Activated CD4-positive, CD25-positive, alpha-beta regulatory T cell treated with anti-CD3 and anti-CD28 coated beads, Interleukin-2, amount 50 U/mL, for 72 hours (primary cell): ENCODE results near the gene NRF1.

Experiments used
- DNase-seq: peaks from one replicate; pipeline ENCODE4 v3.0.0; 2021

Gene NRF1

DNA sequence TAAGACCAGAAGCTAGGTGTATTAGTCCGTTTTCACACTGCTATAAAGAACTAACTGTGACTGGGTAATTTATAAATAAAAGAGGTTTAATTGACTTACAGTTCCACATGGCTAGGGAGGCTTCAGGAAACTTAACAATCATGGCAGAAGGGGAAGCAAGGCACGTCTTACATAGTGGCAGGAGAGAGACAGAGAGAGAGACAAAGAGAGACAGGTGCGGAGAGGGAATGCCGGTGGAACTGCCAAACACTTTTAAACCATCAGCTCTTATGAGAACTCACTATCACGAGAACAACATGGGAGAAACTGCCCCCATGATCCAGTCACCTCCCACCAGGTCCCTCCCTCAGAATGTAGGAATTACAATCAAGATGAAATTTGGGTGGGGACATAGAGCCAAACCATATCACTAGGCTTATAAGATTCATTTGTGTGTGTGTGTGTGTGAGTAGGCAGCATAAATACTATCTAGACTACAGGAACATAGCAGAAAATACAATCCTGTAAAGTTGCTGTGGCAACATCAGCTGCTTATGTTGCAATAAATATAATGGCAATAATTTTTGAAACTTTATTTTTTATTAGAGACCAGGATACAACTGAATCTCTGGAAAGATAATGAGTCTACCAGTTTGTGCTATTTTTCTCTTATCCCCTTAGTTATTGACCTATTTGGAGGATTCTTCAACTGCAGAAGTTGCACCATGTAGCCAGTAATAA is 77.1 kb downstream of the NRF1 start:
- DNase-seq, result no peak

DNA sequence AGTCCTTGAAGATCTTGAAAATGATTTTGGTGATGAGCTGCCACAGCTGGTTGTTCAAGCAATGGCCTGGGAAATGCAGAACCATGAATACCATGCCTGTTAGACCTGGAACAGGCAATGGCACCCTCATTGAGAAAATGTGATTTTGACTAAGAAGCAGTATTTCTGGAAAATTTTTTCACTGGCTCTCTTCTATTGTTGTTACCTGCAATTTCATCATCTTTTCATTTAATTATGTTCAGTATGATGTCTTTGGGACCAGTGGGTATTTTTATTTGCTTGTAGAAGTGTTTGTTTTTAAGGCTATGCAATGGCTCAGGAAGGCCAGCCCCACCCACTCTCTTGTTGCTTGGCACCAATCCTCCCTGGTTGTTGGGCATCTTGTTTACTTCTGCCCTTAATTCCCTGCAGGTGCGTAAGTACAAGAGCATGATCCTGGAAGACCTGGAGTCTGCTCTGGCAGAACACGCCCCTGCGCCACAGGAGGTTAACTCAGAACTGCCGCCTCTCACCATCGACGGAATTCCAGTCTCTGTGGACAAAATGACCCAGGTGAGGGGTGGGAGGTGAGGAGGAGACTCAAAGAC is 78.6 kb downstream of the NRF1 start:
- no peak for DNase-seq

DNA sequence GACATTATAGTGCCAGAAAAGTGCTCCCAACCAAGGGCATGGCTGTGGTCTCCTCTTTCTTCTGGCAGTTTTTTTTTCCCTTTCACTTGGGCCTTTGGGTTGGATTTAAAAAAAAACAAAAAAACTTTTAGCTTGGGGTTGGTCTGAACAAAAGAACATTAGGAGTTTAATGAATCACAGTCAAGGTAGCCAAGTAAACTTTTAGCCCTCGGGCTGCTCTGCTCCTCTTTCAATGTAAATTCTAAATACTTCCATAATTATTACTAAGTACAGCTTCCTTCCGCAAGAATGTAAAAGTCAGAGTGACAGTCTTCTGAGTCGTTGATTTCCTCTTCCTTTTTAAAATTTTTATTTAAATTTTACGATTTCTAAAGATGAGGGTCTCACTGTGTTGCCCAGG is 79.2 kb downstream of the NRF1 start:
- DNase-seq, result no peak

DNA sequence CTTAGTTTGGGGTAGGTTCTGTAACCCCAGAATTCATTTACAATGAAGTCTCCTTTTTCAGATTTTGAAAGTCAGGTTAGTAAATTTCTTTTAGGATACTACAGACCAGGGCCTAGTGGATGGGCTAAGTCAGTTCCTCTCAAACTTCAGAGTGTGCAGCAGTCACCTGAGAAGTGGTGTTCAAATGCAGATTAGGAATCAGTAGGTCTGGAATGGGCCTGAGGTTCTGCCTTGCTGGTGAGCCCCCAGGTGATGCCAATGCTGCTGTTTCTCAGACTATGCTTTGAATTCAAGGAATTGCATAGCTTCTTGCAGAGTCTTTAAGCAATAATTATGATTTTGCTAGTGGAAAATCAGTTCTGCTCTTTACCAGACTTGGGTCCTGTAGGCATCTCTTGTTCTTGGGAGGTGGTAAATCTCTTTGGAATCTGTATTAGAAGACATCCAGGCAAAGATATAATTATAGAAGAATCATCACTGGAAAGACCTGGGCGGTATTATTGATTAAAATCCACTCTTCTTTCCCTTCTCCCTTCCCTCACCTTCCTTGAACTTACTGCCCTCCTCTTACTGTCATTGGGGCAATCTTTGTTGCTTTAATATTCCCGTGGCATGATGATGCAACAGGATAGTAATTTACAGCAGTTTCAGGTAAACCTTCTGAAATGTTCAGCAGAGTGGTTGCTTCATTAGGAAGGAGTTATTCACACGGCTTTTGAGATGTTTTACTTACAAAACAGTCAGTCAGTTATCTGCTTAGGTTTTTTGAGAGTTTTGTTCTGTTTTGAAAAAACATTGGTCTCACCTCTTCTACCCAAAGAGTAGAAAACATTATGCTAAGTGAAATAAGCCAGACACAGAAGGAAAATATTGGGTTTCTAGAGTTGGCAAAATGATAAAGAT is 87.2 kb downstream of the NRF1 start:
- DNase-seq, result no peak

DNA sequence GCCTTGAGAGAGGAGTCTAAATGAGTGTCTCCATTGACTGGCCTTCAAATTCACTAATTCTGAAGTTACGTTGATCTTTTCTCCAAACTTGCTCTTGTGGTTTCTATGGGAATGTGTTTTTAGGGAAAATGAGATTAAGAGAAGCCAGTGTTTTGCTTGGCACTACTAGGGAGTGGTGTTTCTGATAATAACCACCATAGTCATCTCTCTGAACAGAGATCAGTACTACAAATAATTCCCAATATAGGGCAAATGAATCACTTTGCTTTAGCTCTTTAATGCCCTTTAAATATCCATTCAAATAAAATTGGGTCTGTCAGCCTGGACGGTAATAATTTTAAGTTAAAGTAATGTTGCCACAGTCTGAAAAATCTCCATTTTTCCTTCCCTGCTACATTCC is 90.8 kb downstream of the NRF1 start:
- no peak for DNase-seq

DNA sequence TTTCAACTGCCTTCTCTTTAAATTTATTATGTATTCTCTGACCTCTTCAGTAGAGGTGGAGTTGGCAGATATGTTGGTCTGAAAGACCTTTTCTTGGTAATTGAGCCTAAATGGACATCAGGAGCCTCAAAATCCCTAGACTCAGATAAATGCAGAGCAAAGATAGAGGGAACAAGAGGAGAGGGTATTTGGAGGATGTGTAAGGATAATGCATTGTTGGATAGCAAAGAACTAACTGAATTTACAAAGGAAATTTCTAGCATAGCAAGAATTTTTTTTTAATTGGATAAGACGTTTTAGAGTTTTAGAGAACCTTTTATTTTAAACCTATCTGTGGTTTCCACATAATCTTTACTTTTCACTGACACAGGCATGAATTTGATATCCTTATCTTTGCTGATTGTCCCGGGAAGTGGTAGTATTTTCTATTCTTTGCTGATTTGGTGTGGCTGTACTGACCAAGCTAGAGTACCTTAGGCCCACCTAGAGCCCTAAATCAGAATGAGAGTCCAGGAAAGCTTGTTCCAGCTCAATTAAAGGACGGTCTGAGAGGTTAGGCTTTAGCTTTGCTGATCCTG is 91.3 kb downstream of the NRF1 start:
- DNase-seq, result no peak

DNA sequence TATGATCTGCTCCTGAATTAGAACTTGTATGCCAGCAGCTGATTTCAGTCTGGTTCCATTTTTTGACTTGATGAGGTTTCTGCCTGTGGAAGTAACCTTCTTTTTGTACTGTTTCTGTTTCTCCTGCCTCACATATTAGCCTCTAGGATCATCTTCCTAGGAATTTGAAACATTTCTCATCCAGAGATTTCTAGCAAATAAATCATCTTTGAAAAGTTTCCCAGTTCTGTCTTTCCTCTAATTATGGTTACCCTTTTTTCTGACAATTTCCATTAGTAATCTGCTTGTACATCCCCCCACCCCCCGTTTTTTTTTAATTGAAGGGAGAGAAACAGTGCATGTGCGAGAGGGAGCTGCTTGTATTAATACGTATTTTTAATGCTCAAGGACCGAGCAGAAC is 92.2 kb downstream of the NRF1 start:
- no peak for DNase-seq

DNA sequence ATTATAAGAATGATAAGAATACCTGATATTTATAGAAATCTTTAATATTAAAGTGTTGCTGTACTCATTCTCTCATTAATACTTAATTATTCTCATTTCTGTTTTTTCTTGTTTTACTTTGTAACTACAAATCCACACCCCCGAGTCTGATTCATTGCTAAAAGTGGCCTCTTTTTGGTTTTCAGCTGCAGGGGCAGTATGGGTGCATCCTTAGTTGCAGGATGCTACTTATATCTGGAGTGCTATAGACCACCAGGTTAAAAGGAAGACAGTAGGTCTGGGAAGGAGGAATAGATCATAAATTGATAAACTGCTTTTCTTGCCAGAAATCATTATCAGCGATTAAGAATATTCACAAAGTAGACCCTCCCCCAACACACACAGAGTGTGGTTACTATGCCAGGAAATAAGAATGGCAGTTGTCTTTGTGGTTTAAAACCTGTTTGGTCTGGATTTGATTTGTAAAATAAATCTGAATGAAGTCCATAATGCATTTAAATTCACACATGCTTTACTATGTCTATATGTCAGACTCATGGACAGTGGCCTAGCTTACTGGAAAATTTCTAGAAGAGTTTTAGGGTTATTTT is 96.5 kb downstream of the NRF1 start:
- DNase-seq, result no peak

DNA sequence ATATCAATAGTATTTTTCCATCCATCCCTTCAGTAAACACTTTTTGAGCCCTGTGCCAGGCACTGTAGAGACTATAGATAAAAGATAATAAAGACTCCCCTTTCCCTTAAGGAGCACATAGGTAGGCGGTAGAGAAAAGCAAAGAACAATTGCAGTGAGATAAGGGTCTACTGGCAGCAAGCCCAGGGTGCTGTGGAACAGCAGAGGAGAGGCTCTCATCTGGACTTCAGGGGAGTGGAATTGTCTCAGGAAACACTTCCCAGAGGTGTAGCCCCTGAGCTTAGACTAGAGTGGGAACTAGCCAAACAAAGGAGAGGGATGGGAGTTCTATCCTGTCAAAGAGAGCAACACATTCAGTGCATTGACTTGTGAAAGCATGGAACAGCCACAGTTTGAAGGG is 102.0 kb downstream of the NRF1 start:
- DNase-seq, result no peak

DNA sequence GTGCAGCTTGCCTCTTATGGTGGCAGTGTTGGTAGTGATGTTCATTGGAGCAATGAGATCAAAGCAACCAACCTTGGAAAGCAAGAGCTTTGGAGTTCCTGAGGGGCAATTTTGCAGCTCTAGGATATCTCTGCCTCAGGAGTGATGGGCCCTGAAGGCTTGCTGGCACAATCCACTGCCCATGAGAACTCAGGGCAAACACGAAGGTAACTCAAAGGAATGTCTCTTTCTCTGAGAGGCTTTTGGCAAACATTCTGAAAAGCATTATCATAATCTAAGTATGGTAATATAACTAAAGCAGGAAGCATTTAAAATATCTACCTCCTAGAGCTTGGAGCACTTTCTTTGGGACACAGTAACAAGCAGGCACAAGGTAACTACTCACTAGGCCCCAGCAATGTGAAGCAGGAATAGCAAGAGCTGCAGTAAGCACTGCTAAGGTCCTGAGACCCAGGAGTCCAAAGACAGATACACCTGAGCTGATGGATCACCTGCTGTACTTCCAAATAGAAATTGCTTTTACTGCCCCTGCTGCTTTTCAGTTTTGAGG is 103.1 kb downstream of the NRF1 start:
- DNase-seq, result no peak

DNA sequence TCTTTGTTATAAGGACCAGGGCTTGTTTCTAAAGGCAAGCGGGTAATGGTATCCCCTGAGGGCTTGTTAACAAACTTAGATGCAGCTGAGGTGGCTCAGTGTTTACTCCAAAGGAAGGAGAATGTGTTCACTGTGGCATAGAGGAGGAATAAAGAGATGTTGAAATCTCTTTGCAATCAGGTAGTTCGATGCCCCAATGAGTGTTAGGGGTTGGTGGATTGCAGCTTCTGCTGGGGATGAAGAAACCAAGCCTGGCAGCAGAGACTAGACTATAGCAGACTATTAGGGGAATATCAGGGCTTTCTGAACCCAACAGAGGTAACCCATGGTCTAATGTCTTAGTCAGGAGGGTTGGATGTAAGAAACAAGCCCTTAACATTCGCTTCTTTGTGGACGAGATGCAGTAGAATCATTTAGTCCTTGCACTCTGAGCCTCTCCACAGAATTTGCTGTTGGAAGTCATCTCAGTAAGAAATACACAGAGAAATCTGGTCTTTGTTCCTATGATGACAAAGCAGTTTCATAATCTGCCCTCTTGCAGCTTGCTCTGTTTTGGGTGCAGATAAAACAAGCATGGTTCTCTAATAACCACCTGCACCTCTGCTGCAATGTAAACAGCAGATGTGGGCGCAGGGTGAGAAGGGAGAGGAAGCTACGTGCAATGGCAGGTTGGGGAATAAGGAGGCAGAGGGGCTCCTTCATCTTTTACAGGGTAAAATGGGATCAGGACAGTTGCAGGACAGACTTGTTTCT is 108.6 kb downstream of the NRF1 start:
- no peak for DNase-seq

DNA sequence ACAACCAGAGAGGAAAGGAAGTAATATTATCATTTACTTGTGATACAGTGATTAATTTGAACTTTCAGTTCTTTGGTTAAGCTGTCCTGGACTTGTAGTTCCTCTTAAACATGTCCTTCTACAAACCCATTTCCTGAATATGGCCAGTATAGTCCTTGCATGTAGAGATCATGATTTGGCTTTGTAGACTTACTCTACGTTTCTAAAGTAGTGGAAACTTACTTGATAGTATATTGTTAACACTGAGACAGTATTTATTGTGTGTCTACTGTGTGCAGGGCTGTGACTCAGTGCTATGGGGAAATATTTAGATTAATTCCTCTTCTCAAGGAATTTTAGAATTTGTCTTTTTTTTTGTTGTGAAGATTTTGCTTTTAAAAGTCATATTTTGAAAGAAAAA is 109.5 kb downstream of the NRF1 start:
- no peak for DNase-seq

DNA sequence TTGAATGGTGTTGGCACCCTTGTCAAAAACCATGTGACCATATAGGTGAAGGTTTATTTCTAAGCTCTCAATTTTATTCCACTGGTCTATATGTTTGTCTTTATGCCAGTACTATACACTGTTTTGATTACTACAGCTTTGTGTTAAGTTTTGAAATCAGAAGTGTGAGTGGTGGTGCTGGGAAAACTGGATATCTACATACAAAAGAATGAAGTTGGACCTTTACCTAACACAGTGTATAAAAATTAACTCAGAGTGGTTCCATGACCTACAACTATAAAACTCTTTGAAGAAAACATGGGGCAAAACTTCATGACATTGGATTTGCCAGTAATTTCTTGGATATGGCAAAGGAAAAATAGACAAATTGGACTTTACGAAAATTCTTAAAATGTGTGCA is 112.2 kb downstream of the NRF1 start:
- no peak for DNase-seq

DNA sequence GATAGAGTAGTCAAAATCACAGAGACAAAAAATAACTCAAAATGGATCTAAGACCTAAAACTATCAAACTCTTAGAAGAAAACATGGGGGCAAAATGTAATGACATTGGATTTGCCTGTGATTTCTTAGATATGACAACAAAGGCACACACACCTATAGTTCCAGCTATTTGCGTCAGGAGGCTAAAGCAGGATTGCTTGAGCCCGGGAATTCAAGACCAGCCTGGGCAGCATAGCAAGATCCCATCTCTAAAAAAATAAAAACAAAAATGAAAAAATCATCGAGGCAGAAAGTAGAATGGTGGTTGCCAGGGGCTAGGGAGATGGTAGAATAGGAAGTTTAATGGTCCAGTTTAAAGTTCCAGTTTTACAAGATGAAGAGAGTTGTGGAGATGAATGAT is 113.3 kb downstream of the NRF1 start:
- DNase-seq, result no peak

DNA sequence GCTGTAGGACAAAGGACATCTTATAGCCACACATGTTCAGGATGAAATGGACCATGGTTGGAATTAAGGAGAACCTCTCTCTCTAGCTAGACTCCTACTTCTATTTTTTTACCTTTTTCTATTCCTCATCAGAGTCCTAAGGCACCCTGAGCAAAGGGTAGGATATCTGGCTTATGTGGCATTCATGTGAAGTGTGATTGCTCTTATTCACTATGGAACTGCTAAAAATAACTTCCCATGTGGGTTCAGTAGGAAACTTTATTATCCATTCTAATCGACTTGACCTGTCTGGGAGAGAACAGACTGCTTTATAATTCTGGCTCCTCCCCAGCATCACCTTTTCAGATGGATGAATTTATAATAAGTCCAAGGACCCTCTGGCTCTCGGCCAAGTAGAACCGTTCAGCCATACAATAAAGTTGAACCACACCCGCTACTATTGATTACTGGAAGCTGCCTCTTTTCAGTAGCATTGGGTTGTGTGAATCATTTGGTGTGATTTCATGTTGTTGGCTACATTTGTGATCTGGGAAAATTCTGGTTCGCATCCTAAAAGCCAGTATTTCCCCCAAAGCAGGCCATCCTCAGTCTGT is 117.5 kb downstream of the NRF1 start:
- no peak for DNase-seq

DNA sequence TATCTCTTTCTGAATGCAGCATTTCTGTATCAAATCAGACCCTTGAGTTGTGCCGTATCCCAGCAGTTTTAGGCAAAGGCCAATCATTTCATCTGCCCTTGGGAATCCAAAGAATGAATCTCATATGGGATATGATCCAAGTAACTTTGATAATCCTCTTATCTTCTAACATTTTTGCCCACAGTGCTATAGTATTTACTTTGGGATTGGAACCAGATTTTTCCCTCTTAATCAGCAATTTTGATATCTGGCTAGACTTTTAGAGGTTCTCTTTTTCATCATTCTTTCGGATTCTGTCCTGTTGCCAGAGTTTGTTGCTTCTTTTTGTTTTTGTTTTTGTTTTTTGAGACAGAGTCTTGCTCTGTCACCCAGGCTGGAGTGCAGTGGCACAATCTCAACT is 118.0 kb downstream of the NRF1 start:
- no peak for DNase-seq

DNA sequence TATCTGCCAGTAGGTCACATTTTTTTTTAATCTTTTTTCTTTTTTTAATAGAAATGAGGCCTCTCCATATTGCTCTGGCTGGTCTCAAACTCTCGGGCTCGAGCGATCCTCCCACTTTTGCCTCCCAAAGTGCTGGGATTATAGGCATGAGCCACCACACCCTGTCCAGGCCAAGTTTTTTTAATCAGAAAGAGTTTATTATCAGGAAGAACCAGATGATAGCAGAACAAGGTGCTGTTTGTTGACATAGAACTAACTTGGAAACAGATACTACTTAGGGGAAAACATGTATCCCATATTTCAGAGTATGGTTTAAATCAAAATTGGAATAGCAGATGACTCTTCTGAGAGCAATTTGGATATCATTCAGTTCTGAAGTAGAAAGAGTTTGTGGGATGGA is 118.6 kb downstream of the NRF1 start:
- no peak for DNase-seq

DNA sequence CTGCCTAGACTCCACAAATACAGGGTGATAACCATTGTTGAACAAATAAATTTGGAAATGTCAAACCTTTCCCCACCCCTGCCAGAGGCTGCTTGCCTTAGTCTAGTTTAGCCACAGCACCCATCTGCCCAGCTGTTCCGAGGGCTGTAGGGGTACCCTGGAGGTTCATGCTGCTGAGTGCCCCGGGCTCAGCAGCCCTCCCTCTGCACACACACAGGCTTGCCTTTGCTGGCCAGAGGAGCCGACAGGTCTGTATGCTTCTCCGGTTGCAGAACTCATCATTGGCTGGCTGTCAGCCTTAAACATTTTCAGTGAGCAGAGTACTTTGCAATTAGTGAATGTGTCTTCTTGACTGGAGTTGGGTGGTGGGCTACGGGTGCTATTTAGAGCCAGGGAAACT is 122.9 kb downstream of the NRF1 start:
- no peak for DNase-seq

DNA sequence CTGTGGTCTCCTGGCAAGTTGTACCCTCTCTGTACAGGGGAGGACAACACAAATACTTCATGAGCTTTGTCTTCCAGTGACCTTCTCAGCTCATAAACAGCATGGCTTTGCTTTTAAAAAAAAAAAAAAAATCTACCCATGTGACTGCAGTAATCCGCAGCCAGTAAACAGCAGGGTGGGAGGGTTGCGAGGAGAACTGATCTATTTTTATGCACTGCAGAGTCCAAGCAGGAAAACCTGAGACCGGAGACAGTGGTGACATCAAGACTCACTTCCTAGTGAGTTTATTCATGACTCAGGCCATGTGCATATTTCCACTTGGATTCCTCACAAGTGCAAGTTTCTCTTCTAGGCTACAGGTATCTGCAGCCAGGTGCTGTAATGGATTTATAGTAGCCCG is 127.9 kb downstream of the NRF1 start:
- DNase-seq, result no peak

DNA sequence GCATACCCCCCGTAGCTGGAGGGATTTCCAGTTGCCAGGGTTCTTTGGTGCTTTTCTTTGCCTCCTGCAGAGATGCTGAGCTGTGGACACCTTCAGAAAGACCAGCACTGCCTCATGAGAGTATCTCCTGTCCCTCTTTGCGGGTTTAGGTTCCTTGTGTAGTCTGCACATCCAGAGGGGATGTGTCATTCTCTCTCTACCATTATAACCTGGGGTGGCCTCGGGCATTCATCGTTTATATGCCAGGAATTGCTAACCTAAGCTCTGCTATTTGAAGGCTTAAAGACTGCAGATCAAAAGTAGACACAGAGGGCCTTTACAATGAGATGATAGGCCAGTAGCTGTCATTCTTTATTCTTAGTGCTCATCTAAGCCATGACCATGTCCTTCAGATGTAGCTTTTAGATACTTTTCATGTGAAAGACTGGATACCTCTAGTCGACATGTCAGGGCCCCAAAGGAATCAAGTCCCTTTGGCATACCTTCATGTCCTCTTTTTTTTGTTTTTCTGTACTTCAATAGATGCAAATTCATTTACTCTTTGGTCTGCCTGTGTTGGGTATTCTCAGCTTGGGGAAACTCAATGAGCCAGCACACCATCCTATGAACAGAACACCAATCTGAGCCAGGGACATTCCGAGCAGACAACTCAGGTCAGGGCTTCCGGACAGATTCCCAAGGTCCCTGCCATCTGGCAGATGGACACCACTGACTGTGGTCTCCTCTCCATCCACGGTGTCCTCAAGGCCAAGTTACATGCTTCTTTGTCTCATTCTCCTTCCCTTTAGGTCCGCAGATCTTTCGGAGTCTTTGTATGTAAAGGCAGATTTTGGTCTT is 129.3 kb downstream of the NRF1 start:
- no peak for DNase-seq

DNA sequence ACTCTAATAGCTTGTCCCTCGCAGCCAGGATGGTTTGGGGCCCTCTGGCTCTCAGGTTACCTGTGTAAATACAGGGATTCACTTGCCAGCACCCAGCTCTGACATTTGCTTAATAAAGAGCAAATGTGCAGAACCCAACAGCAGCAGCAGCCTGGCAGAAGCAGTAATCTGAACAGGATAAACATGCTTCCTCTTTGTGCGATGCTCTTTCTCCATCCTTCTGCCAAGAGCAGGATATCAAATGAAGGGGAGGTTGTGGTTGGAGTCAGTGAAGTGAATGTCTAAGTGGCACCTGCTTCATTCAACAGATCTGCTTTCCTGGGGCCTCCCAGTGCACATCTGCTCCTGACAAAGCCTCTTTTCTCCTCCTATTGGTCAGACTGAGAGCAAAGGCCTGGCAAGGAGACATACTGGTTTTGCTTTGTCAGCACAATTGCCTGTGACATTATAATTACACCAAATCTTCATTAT is 130.3 kb downstream of the NRF1 start:
- no peak for DNase-seq
